H9 (cell line): Measurements from ENCODE around the gene RORB. TPM values are rescaled to one million over a fixed set of nuclear protein-coding genes. Genes with fewer than 3 reads are reported as not detected.

ENCODE experiments used
- DNase-seq: peaks from one replicate; pipeline ENCODE4 v3.0.0-alpha.2; 2017
- H2AFZ ChIP-seq: one replicate; pipeline ENCODE4 v1.6.1; 2013; ENCODE audit warnings: mild to moderate bottlenecking, low read length, control low read depth, moderate library complexity
- H2AK5ac ChIP-seq: 2 replicates; pipeline ENCODE4 v1.6.1; 2013; ENCODE audit warnings: low read length, control low read depth, mixed read lengths; ENCODE audit not compliant: insufficient read length
- H2BK120ac ChIP-seq: one replicate; pipeline ENCODE4 v1.6.1; 2013; ENCODE audit warnings: low read depth, mild to moderate bottlenecking, low read length, control low read depth, inconsistent platforms; ENCODE audit not compliant: poor library complexity, severe bottlenecking
- H2BK12ac ChIP-seq: 2 replicates; pipeline ENCODE4 v1.6.1; 2013; ENCODE audit warnings: low read length, control low read depth, mixed read lengths, low read depth; ENCODE audit not compliant: insufficient read length
- H2BK15ac ChIP-seq: 2 replicates; pipeline ENCODE4 v1.6.1; 2013; ENCODE audit warnings: low read depth, low read length, control low read depth
- H2BK20ac ChIP-seq: one replicate; pipeline ENCODE4 v1.6.1; 2013; ENCODE audit warnings: low read depth, mild to moderate bottlenecking, low read length, control low read depth, inconsistent platforms; ENCODE audit not compliant: poor library complexity, severe bottlenecking
- H2BK5ac ChIP-seq: 2 replicates; pipeline ENCODE4 v1.6.1; 2013; ENCODE audit warnings: low read length, control low read depth, mixed read lengths; ENCODE audit not compliant: insufficient read length
- H3K14ac ChIP-seq: 2 replicates; pipeline ENCODE4 v1.6.1; 2013; ENCODE audit warnings: low read length, control low read depth; ENCODE audit not compliant: insufficient read depth
- H3K18ac ChIP-seq: 2 replicates; pipeline ENCODE4 v1.6.1; 2013; ENCODE audit warnings: low read depth, mild to moderate bottlenecking, mixed read lengths, low read length, control low read depth; ENCODE audit not compliant: insufficient read length
- H3K23ac ChIP-seq: 2 replicates; pipeline ENCODE4 v1.6.1; 2013; ENCODE audit warnings: low read length, control low read depth, mixed read lengths, low read depth; ENCODE audit not compliant: insufficient read length
- H3K23me2 ChIP-seq: 2 replicates; pipeline ENCODE4 v1.6.1; 2013; ENCODE audit warnings: low read depth, mild to moderate bottlenecking, mixed read lengths, low read length, control low read depth; ENCODE audit not compliant: insufficient read length, poor library complexity, severe bottlenecking
- H3K27ac ChIP-seq: 2 replicates; pipeline ENCODE4 v1.5.1; 2013; ENCODE audit warnings: low read length, control low read depth, mixed read lengths, low read depth; ENCODE audit not compliant: insufficient read length
- H3K27me3 ChIP-seq: 2 replicates; pipeline ENCODE4 v1.6.1; 2013; ENCODE audit warnings: low read length, control low read depth, inconsistent platforms; ENCODE audit not compliant: insufficient read depth
- H3K4ac ChIP-seq: 2 replicates; pipeline ENCODE4 v1.6.1; 2013; ENCODE audit warnings: low read depth, mild to moderate bottlenecking, control low read depth, inconsistent platforms, low read length, moderate library complexity
- H3K4me1 ChIP-seq: 2 replicates; pipeline ENCODE4 v1.6.1; 2013; ENCODE audit warnings: low read length, control low read depth, inconsistent platforms; ENCODE audit not compliant: insufficient read depth
- H3K4me2 ChIP-seq: 2 replicates; pipeline ENCODE4 v1.6.1; 2013; ENCODE audit warnings: low read length, control low read depth, mixed read lengths; ENCODE audit not compliant: insufficient read length, insufficient read depth
- H3K56ac ChIP-seq: 2 replicates; pipeline ENCODE4 v1.6.1; 2013; ENCODE audit warnings: low read depth, mild to moderate bottlenecking, mixed read lengths, low read length, control low read depth; ENCODE audit not compliant: insufficient read length
- H3K79me1 ChIP-seq: 2 replicates; pipeline ENCODE4 v1.6.1; 2013; ENCODE audit warnings: low read depth, mild to moderate bottlenecking, moderate library complexity, low read length, control low read depth, inconsistent platforms; ENCODE audit not compliant: insufficient read depth, poor library complexity, severe bottlenecking
- H3K79me2 ChIP-seq: 2 replicates; pipeline ENCODE4 v1.6.1; 2013; ENCODE audit warnings: low read length, control low read depth, inconsistent platforms; ENCODE audit not compliant: insufficient read depth
- H3K9ac ChIP-seq: 2 replicates; pipeline ENCODE4 v1.6.1; 2013; ENCODE audit warnings: low read length, control low read depth, mixed read lengths; ENCODE audit not compliant: insufficient read length; ENCODE audit errors: extremely low read depth
- H3K9me3 ChIP-seq: one replicate; pipeline ENCODE4 v1.6.1; 2013; ENCODE audit warnings: low read depth, low read length, inconsistent platforms; ENCODE audit not compliant: control insufficient read depth
- H3T11ph ChIP-seq: one replicate; pipeline ENCODE4 v1.6.1; 2013; ENCODE audit warnings: mild to moderate bottlenecking, low read length, control low read depth, inconsistent platforms
- H4K20me1 ChIP-seq: one replicate; pipeline ENCODE4 v1.6.1; 2013; ENCODE audit not compliant: control insufficient read depth, insufficient read length, insufficient read depth
- H4K5ac ChIP-seq: 2 replicates; pipeline ENCODE4 v1.6.1; 2013; ENCODE audit warnings: low read depth, mild to moderate bottlenecking, mixed read lengths, low read length, control low read depth; ENCODE audit not compliant: insufficient read length
- H4K8ac ChIP-seq: replicated peaks from 2 replicates; pipeline ENCODE4 v1.6.1; 2013; ENCODE audit warnings: low read length, control low read depth, mixed read lengths, low read depth; ENCODE audit not compliant: insufficient read length
- H4K91ac ChIP-seq: 2 replicates; pipeline ENCODE4 v1.6.1; 2013; ENCODE audit warnings: low read depth, mild to moderate bottlenecking, moderate library complexity, mixed read lengths, low read length, control low read depth; ENCODE audit not compliant: insufficient read length
- H3K27ac Mint-ChIP-seq, 3 experiments: 2 replicates in 2 of 3; 3 replicates in 1 of 3; pipeline ENCODE4 v1.8.0; 2020 to 2021; ENCODE audit warnings: mixed read lengths in 3 of 3, mild to moderate bottlenecking in 1 of 3, moderate library complexity in 1 of 3
- H3K27me3 Mint-ChIP-seq: 2 replicates; pipeline ENCODE4 v1.8.0; 2021; ENCODE audit warnings: low read depth, mild to moderate bottlenecking, moderate library complexity, mixed read lengths
- H3K36me3 Mint-ChIP-seq, 3 experiments: 2 replicates in 2 of 3; 3 replicates in 1 of 3; pipeline ENCODE4 v1.8.0; 2020 to 2021; ENCODE audit warnings: low read depth in 3 of 3, mixed read lengths in 3 of 3; ENCODE audit not compliant: insufficient read depth in 1 of 3
- H3K4me1 Mint-ChIP-seq, 2 experiments: 2 replicates each; pipeline ENCODE4 v1.8.0; 2020; ENCODE audit warnings: mixed read lengths in 2 of 2
- H3K4me3 Mint-ChIP-seq, 2 experiments: 2 replicates in 1 of 2; 3 replicates in 1 of 2; pipeline ENCODE4 v1.8.0; 2020 to 2021; ENCODE audit warnings: mild to moderate bottlenecking in 2 of 2, mixed read lengths in 2 of 2, moderate library complexity in 1 of 2
- H3K9me3 Mint-ChIP-seq, 2 experiments: 2 replicates in 1 of 2; 3 replicates in 1 of 2; pipeline ENCODE4 v1.8.0; 2020; ENCODE audit warnings: mild to moderate bottlenecking in 2 of 2, mixed read lengths in 2 of 2, moderate library complexity in 1 of 2
- CTCF ChIP-seq: fragments of 200-600 bp; sonication (generic); conservative IDR thresholded peaks from 3 replicates; pipeline ENCODE4 v1.8.0; 2021; ENCODE audit warnings: antibody characterized with exemption, mild to moderate bottlenecking
- WGBS: extraction: QIAGEN DNeasy Blood & Tissue Kit; methylation state at CpG from one replicate; pipeline ENCODE4 v1.1.7; 2013; ENCODE audit warnings: missing lambda C conversion rate, low lambda C conversion rate, mixed read lengths; ENCODE audit not compliant: insufficient read length; ENCODE audit errors: extremely low coverage; 5-methylcytosine and 5-hydroxymethylcytosine counted together
- total RNA-seq: library from RNA; stranded (reverse); gene quantifications from 2 replicates; pipeline ENCODE4 v1.2.1, GENCODE V29; 2021

RORB gene
- total RNA-seq, 1 experiment from 2014 or later: 0.31 TPM

- Histone ChIP-seq H4K8ac (no peak overlapping the region), H3K18ac (no peak overlapping the region), H3K27ac (no peak overlapping the region), H2BK120ac (no peak overlapping the region), H3K4me2 (no peak overlapping the region), H2BK5ac (no peak overlapping the region), H3K14ac (no peak overlapping the region), H3K23ac (no peak overlapping the region), H3K4me1 (no peaks in the 10 kb centered on the region), H4K20me1 (no peaks in the 10 kb centered on the region), H2AFZ (no peak overlapping the region), H3K9ac (no peak overlapping the region), H4K91ac (no peak overlapping the region), H2BK15ac (no peak overlapping the region), H4K5ac (no peak overlapping the region), H3K27me3 (no peaks in the 10 kb centered on the region), H2AK5ac (no peak overlapping the region), H3K23me2 (no peaks in the 10 kb centered on the region), H2BK20ac (no peak overlapping the region), H2BK12ac (no peak overlapping the region), H3K4ac (no peak overlapping the region), H3K79me2 (no peaks in the 10 kb centered on the region), H3K9me3 (no peaks in the 10 kb centered on the region), H3K79me1 (no peaks in the 10 kb centered on the region), H3K56ac (no peak overlapping the region), H3T11ph (no peak overlapping the region)
- no peak for DNase-seq
- Mint-ChIP-seq H3K36me3 (no peaks in the 10 kb centered on the region), H3K27ac (no peak overlapping the region), H3K4me1 (peaks cover 7% of the 10 kb centered on the region in 2 experiments), H3K4me3 (no peak overlapping the region), H3K27me3 (no peaks in the 10 kb centered on the region; the same call in none of the 2 replicates), H3K9me3 (no peaks in the 10 kb centered on the region)
- no CpG with 5 or more reads among the region's 4 CpGs for WGBS
- no peak for TF ChIP-seq CTCF
Observed at GRCh38 chr9:74644023-74644422, 146.9 kb downstream of the RORB start.
